Duodenal mucosa (tissue), 2 donors: Measurements from ENCODE around the gene NOTCH2.
"Not testable (repeated sequence)": the region's sequence is repeated elsewhere in the genome, so short reads cannot be mapped to it uniquely, and the experiment has no call there.

ENCODE experiments used
- H3K27ac ChIP-seq: one replicate; pipeline ENCODE4 v1.7.0; 2013; ENCODE audit warnings: low read depth, low read length
- H3K27me3 ChIP-seq, 2 donors: one replicate each; pipeline ENCODE4 v1.7.0; 2013; ENCODE audit warnings: low read length in 2 of 2, control low read depth in 1 of 2; ENCODE audit not compliant: insufficient read depth in 2 of 2, control insufficient read depth in 1 of 2
- H3K36me3 ChIP-seq, 2 donors: one replicate each; pipeline ENCODE4 v1.7.0; 2013; ENCODE audit warnings: low read length in 2 of 2, control low read depth in 1 of 2; ENCODE audit not compliant: insufficient read depth in 2 of 2, control insufficient read depth in 1 of 2
- H3K4me1 ChIP-seq, 2 donors: one replicate each; pipeline ENCODE4 v1.7.0; 2013; ENCODE audit warnings: low read length in 2 of 2, control low read depth in 1 of 2; ENCODE audit not compliant: insufficient read depth in 2 of 2, control insufficient read depth in 1 of 2
- H3K4me3 ChIP-seq, 2 donors: one replicate each; pipeline ENCODE4 v1.7.0; 2013; ENCODE audit warnings: low read length in 2 of 2, low read depth in 1 of 2
- H3K9ac ChIP-seq, 2 donors: one replicate each; pipeline ENCODE4 v1.7.0; 2013; ENCODE audit warnings: low read length in 2 of 2, low read depth in 1 of 2
- H3K9me3 ChIP-seq, 2 donors: one replicate each; pipeline ENCODE4 v1.7.0; 2013; ENCODE audit warnings: low read length in 2 of 2, control low read depth in 1 of 2; ENCODE audit not compliant: control insufficient read depth in 1 of 2

Gene NOTCH2

DNA sequence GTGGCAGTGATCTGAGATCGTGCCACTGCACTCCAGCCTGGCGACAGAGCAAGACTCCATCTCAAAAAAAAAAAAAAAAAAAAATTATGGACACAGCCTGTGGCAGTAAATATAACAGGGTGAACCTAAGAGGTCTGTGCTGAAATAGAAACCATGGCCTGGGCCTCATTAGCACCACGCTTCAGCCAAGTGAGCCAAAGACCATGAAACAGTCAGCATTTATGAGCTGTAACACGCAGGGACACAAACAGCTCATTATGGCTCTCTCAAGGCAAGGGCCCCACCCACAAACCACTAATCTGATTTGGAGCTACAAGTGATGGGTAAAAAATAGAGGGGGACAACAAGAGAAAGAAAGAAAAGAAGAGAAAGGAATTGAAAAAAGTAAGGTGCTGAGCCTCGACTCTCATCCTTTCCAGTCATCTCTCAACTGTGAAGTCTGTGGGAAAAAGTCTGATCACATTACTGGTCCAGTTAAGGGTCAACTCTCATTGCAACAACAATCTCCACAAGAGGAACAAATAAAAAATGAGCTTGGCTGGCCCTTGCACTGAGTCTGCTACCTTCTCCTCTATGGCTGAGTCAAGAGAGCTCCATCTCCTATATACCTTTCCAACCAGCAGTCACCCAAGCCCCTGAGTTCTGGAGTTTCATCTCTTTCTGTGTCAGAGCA is 93.7 kb downstream of the NOTCH2 start:
- not testable (repeated sequence) for H3K27ac ChIP-seq, H3K4me1 ChIP-seq, H3K36me3 ChIP-seq, H3K9me3 ChIP-seq, H3K9ac ChIP-seq, H3K27me3 ChIP-seq, H3K4me3 ChIP-seq

GRCh38 chr1:119975006-119975405 is 94.5 kb downstream of the NOTCH2 start:
- Histone ChIP-seq H3K9ac (no peak overlapping the region), H3K4me1 (no peaks in the 10 kb centered on the region), H3K4me3 (no peak overlapping the region), H3K27me3 (no peaks in the 10 kb centered on the region), H3K9me3 (no peaks in the 10 kb centered on the region), H3K27ac (no peak overlapping the region), H3K36me3 (peaks cover 0 to 7% of the 10 kb centered on the region in 2 donors)

- Histone ChIP-seq H3K9me3 (no peaks in the 10 kb centered on the region), H3K4me3 (no peak overlapping the region), H3K36me3 (peaks cover 0 to 10% of the 10 kb centered on the region in 2 donors), H3K4me1 (no peaks in the 10 kb centered on the region), H3K9ac (no peak overlapping the region), H3K27me3 (no peaks in the 10 kb centered on the region), H3K27ac (no peak overlapping the region)
Observed at GRCh38 chr1:119974013-119974412, 95.4 kb downstream of the NOTCH2 start.

DNA sequence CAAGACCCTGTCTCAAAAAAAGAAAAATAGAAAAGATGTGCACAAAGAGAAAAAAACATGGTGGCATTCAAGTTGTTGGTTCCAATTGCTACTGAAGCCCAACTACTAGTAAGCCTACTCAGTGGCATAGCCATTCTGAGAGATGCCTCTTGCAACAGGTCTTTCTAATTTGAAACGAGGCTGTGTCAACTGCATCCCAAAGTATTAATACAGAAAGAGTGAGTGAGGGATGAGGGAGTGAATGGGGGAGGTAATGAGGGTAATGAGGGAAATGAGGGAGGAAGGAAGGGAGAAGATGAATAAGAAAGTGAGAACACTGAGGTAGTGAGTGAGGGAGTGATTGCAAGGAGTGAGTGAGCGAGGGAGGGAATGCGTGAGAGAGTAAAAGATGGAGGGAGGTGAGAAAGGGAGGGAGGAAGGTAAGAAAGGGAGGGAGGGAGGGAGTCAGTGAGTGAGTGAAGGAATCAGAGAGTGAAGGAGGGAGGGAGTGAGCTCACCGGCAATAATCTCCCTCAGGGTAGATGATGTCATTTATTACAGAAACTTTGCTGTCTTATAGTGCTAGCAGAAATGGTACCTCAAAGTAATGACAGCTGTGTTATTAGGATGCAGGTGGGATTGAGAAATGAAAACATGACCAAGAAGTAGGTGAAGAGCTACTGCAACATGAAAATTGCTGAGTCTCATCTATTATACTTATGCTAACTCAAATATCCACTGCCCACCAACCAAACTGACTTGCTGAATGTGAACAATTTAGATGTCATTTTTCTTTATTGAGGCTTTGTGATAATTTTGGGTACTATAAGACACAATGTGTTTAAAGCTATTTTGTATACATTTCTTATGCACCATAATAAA is 97.5 kb downstream of the NOTCH2 start:
- H3K27ac ChIP-seq = no peak overlapping the region
- no peak overlapping the region for H3K4me3 ChIP-seq
- peaks cover 9 to 18% of the 10 kb centered on the region in 2 donors for H3K36me3 ChIP-seq
- H3K27me3 ChIP-seq = no peaks in the 10 kb centered on the region
- H3K4me1 ChIP-seq = no peaks in the 10 kb centered on the region
- H3K9me3 ChIP-seq = no peaks in the 10 kb centered on the region
- no peak overlapping the region for H3K9ac ChIP-seq

DNA sequence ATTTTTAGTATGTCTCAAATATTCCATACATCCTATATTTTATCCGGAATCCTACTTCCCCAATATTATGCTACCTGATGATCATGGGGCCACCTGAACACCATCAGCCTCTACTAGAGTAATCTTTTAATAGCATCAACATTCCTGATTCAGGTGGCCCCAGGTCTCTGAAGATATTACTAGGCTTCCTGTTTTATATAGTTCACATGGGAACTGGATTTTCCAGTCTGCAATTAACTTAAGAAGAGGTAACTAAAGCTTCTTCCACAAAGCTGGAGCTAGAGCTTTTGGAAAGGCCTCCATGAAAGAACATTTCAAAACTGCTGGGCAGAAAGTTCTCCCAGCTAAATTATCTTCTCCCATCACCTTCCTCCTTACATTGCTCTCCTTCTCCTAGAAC is 100.9 kb downstream of the NOTCH2 start:
- H3K27me3 ChIP-seq = no peaks in the 10 kb centered on the region
- peaks cover 20 to 35% of the 10 kb centered on the region in 2 donors for H3K36me3 ChIP-seq
- no peaks in the 10 kb centered on the region for H3K4me1 ChIP-seq
- no peaks in the 10 kb centered on the region for H3K9me3 ChIP-seq
- no peak overlapping the region for H3K9ac ChIP-seq
- no peak overlapping the region for H3K27ac ChIP-seq
- no peak overlapping the region for H3K4me3 ChIP-seq

DNA sequence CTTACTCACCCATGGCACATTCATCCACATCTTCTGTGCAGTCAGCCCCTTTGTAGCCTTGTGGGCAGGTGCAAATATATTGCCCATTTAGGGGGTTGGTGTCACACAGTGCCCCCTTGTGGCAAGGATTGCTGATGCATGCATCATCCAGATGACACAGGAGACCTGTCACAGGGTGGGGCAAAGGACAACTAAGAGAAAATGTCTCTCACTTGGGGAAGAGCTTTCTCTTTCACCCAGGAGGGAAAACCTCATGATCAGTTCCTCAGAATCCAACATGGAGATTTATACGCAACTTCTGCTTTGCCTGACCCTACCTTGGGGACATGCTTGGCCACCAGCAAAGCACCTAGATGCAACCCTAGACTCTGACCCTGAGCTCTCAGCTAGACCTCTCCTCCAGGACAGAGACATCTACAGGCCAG is 101.4 kb downstream of the NOTCH2 start:
- Histone ChIP-seq H3K9me3 (no peaks in the 10 kb centered on the region), H3K9ac (no peak overlapping the region), H3K36me3 (peaks cover 24 to 36% of the 10 kb centered on the region in 2 donors), H3K27me3 (no peaks in the 10 kb centered on the region), H3K27ac (no peak overlapping the region), H3K4me1 (no peaks in the 10 kb centered on the region), H3K4me3 (no peak overlapping the region)

GRCh38 chr1:119966681-119967080 is 102.8 kb downstream of the NOTCH2 start:
- no peaks in the 10 kb centered on the region for H3K9me3 ChIP-seq
- H3K4me3 ChIP-seq = no peak overlapping the region
- H3K9ac ChIP-seq = no peak overlapping the region
- H3K27ac ChIP-seq = no peak overlapping the region
- no peaks in the 10 kb centered on the region for H3K4me1 ChIP-seq
- H3K36me3 ChIP-seq = peaks cover 24 to 36% of the 10 kb centered on the region in 2 donors
- no peaks in the 10 kb centered on the region for H3K27me3 ChIP-seq

GRCh38 chr1:119966020-119966419 is 103.4 kb downstream of the NOTCH2 start:
- Histone ChIP-seq H3K27ac (no peak overlapping the region), H3K4me1 (no peaks in the 10 kb centered on the region), H3K36me3 (peaks cover 24 to 33% of the 10 kb centered on the region in 2 donors), H3K4me3 (no peak overlapping the region), H3K27me3 (no peaks in the 10 kb centered on the region), H3K9me3 (no peaks in the 10 kb centered on the region), H3K9ac (no peak overlapping the region)

DNA sequence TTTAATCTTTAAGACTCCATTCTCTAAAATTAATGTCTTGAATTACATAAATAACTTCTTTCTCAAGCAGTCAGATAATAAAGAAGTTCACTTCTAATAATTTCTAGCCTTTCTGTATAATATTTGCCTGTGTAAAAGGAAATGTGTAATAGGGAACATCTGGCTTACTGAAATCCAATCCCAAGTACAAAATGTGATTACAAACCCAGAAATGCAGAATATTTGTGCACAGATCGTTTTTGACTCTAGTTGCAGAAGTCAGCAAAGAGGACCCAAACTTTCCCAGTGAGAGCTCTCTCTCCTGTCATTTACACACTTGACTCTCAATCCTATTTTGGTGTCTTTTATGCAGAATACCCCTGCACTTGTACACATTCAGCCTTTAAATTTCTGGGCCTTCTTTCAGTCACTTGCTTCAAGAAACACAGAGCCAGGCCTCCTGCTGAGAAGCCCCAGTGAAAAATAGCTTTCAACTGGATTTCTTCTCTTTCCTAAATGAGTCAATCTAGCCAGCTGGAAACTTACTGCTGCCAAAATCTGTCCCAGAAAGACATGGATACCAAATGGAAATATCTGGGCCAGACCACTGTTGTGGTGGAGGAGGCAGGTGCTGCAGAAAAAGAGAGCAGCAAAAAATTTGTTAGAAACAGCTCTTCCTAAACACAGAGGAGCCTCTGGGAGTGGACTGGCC is 104.6 kb downstream of the NOTCH2 start:
- no peak overlapping the region for H3K4me3 ChIP-seq
- H3K27me3 ChIP-seq = no peaks in the 10 kb centered on the region
- H3K9me3 ChIP-seq = no peaks in the 10 kb centered on the region
- no peaks in the 10 kb centered on the region for H3K4me1 ChIP-seq
- no peak overlapping the region for H3K9ac ChIP-seq
- no peak overlapping the region for H3K27ac ChIP-seq
- peaks cover 24 to 33% of the 10 kb centered on the region in 2 donors for H3K36me3 ChIP-seq
